Neural cell (in vitro differentiated cells): ENCODE measurements around the gene UMAD1.

Experiments
- CTCF ChIP-seq: fragments of 450-650 bp; IDR thresholded peaks from 2 replicates; pipeline ENCODE4 v1.5.1; 2014; ENCODE audit warnings: antibody characterized with exemption, mild to moderate bottlenecking, moderate library complexity; ENCODE audit not compliant: poor library complexity, severe bottlenecking
- EP300 ChIP-seq: fragments of 450-650 bp; conservative IDR thresholded peaks from 2 replicates; pipeline ENCODE4 v1.6.1; 2014; ENCODE audit warnings: antibody characterized with exemption, mild to moderate bottlenecking, moderate library complexity; ENCODE audit not compliant: poor library complexity, severe bottlenecking
- RAD21 ChIP-seq: fragments of 450-650 bp; conservative IDR thresholded peaks from 2 replicates; pipeline ENCODE4 v1.6.1; 2014; ENCODE audit warnings: antibody characterized with exemption, mild to moderate bottlenecking, moderate library complexity
- REST ChIP-seq: IDR thresholded peaks from 2 replicates; pipeline ENCODE4 v1.6.1; 2012; ENCODE audit warnings: borderline replicate concordance

GRCh38 chr7:7919449-7919945 lies 278.9 kb downstream of the UMAD1 start:
- no peak for TF ChIP-seq CTCF
- no peak for TF ChIP-seq REST
- no peak for TF ChIP-seq EP300
- TF ChIP-seq RAD21, result no peak
